22Rv1 (cell line): ENCODE measurements around the gene TSPAN7.

Source experiments
- H3K27ac ChIP-seq: fragments of 450-650 bp; 2 replicates; pipeline ENCODE4 v1.5.1; 2017
- CTCF ChIP-seq: fragments of 450-650 bp; IDR thresholded peaks from 2 replicates; pipeline ENCODE4 v1.5.1; 2017; ENCODE audit warnings: mild to moderate bottlenecking
- ZFX ChIP-seq: fragments of 450-650 bp; IDR thresholded peaks from 2 replicates; pipeline ENCODE4 v1.6.1; 2017; ENCODE audit warnings: antibody characterized with exemption, borderline replicate concordance

TSPAN7 gene

GRCh38 chrX:38626296-38626695 lies 65.0 kb downstream of the TSPAN7 start:
- no peak overlapping the region for H3K27ac ChIP-seq
- TF ChIP-seq CTCF = no peak
- no peak for TF ChIP-seq ZFX

- no peak overlapping the region for H3K27ac ChIP-seq
- TF ChIP-seq ZFX (no peak), CTCF (peak; percentile 69)
These were observed 66.3 kb downstream of the TSPAN7 start for GRCh38 chrX:38627683-38628082.

GRCh38 chrX:38628587-38628986 lies 67.2 kb downstream of the TSPAN7 start:
- TF ChIP-seq CTCF = no peak
- no peak for TF ChIP-seq ZFX

DNA sequence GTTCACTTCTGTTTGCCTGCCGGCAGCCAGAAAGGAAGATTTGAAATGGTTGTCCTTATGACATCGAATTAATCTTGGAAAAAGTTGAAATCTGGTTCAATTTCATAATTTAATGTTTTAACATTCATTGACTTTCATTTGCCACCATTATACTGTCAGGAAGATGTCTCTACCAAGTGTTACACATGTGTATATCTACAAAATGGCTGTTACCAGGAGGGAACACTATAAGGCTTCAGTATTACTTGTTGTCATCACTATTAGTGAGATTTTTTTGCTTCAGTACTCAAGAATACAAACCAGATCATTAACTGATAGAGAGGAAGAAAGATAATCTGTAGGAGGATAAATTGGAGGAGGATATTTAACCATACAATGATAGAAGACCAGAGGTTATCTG lies 71.2 kb downstream of the TSPAN7 start:
- TF ChIP-seq CTCF (no peak), ZFX (no peak)
- H3K27ac ChIP-seq = no peak overlapping the region

More at GRCh38 chrX:38628587-38628986, 67.2 kb downstream of the TSPAN7 start:
- no peak overlapping the region for H3K27ac ChIP-seq

DNA sequence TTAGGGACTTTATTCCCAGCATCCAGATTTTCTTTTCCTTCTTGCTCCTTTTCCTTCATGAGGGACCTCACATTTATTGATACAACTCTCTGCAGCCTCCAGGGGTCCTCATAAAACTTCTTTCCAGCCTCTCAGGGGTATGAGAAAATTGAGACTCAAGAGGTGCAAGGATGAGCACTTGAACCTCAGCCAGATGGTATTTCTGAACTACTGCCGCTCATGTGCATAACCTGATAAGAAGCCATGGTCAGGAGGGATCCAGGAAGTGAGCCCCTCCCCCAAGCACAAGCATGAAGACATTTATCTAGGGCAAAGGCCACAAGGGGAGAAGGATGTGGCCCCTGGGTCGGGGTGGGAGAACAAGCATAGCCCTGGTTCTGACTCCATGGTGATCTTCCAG lies 73.3 kb downstream of the TSPAN7 start:
- TF ChIP-seq ZFX = no peak
- no peak for TF ChIP-seq CTCF
- H3K27ac ChIP-seq = no peak overlapping the region

DNA sequence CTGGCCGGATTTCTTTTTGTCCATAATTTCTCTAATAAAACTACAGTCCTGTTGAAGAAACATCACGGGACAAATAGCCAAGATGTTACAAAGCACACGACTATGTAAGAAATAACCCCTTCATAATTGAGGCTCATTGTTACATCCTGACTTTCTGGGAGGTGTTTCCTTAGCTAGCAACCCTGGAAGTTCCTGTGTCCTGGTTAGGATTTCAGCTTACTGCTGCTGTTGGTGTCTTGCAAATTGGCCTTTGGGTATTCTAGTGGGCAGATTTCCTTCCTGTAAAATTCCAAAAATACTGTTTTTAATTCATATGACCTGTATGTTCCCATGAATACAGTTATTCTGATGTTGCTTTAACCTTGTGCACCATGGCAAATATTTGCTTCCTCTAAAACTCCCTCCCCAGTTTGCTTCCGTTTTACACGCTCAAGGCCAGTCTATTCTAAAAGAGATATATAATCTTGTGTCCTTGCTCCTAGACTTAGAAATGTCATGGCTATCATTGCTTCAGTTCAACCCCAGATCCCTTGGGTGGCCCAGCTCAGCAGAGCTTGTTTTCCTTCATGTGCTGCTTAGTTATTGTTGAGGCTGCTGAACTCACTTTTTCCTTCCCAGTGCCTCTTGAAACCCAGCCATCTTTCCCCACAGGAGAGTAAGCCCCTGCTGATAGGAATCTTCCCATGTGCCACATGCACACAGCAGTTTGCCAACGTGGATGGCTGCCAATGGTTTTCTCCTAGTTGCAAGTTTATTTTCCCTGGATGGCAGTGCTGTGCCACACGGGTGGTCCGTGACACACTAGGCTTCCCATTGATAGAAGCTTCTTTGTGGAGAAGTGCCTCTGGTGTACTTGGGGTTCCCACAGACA lies 75.8 kb downstream of the TSPAN7 start:
- TF ChIP-seq ZFX (no peak), CTCF (no peak)
- H3K27ac ChIP-seq = no peak overlapping the region

GRCh38 chrX:38638952-38639529 lies 77.7 kb downstream of the TSPAN7 start:
- H3K27ac ChIP-seq = no peak overlapping the region
- TF ChIP-seq CTCF (no peak), ZFX (no peak)
